ENCODE measurements around the gene LYG1.

GRCh38 chr2:99275882-99276281 is 25.1 kb downstream of the LYG1 start:
- TF ChIP-seq, protein P1, sequence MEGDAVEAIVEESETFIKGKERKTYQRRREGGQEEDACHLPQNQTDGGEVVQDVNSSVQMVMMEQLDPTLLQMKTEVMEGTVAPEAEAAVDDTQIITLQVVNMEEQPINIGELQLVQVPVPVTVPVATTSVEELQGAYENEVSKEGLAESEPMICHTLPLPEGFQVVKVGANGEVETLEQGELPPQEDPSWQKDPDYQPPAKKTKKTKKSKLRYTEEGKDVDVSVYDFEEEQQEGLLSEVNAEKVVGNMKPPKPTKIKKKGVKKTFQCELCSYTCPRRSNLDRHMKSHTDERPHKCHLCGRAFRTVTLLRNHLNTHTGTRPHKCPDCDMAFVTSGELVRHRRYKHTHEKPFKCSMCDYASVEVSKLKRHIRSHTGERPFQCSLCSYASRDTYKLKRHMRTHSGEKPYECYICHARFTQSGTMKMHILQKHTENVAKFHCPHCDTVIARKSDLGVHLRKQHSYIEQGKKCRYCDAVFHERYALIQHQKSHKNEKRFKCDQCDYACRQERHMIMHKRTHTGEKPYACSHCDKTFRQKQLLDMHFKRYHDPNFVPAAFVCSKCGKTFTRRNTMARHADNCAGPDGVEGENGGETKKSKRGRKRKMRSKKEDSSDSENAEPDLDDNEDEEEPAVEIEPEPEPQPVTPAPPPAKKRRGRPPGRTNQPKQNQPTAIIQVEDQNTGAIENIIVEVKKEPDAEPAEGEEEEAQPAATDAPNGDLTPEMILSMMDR (IDR thresholded peaks at IDR 0.05): no peak
- no peak for TF ChIP-seq SIN3A (IDR thresholded peaks at IDR 0.05; ENCODE audit: borderline replicate concordance, insufficient read depth, low read depth, low read length)
- TF ChIP-seq, protein P2, sequence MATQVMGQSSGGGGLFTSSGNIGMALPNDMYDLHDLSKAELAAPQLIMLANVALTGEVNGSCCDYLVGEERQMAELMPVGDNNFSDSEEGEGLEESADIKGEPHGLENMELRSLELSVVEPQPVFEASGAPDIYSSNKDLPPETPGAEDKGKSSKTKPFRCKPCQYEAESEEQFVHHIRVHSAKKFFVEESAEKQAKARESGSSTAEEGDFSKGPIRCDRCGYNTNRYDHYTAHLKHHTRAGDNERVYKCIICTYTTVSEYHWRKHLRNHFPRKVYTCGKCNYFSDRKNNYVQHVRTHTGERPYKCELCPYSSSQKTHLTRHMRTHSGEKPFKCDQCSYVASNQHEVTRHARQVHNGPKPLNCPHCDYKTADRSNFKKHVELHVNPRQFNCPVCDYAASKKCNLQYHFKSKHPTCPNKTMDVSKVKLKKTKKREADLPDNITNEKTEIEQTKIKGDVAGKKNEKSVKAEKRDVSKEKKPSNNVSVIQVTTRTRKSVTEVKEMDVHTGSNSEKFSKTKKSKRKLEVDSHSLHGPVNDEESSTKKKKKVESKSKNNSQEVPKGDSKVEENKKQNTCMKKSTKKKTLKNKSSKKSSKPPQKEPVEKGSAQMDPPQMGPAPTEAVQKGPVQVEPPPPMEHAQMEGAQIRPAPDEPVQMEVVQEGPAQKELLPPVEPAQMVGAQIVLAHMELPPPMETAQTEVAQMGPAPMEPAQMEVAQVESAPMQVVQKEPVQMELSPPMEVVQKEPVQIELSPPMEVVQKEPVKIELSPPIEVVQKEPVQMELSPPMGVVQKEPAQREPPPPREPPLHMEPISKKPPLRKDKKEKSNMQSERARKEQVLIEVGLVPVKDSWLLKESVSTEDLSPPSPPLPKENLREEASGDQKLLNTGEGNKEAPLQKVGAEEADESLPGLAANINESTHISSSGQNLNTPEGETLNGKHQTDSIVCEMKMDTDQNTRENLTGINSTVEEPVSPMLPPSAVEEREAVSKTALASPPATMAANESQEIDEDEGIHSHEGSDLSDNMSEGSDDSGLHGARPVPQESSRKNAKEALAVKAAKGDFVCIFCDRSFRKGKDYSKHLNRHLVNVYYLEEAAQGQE (IDR thresholded peaks at IDR 0.05; ENCODE audit: insufficient read depth in 1 of 2, low read depth in 2 of 2, low read length in 1 of 2): no peak

Measured in Panc1 (cell line).